Mesendoderm (in vitro differentiated cells): Measurements from ENCODE around the gene SLC35G6.

Source experiments
- DNase-seq: peaks from one replicate; pipeline ENCODE4 v3.0.0; 2013
- H2AK5ac ChIP-seq: 2 replicates; pipeline ENCODE4 v1.6.1; 2013; ENCODE audit warnings: low read length, inconsistent platforms
- H2BK120ac ChIP-seq: 2 replicates; pipeline ENCODE4 v1.6.1; 2013; ENCODE audit warnings: low read depth, mild to moderate bottlenecking, low read length, moderate library complexity, mixed read lengths
- H2BK15ac ChIP-seq: replicated peaks from 2 replicates; pipeline ENCODE4 v1.6.1; 2013; ENCODE audit warnings: low read depth, mild to moderate bottlenecking, moderate library complexity
- H2BK5ac ChIP-seq: 2 replicates; pipeline ENCODE4 v1.6.1; 2013; ENCODE audit warnings: low read length, inconsistent platforms
- H3K18ac ChIP-seq: 2 replicates; pipeline ENCODE4 v1.6.1; 2013; ENCODE audit warnings: mild to moderate bottlenecking, low read length, mixed read lengths
- H3K23ac ChIP-seq: one replicate; pipeline ENCODE4 v1.6.1; 2013; ENCODE audit warnings: low read length
- H3K27ac ChIP-seq: 2 replicates; pipeline ENCODE4 v1.5.1; 2013; ENCODE audit warnings: low read depth, mild to moderate bottlenecking, inconsistent platforms, low read length, moderate library complexity
- H3K27me3 ChIP-seq: 2 replicates; pipeline ENCODE4 v1.6.1; 2013; ENCODE audit warnings: low read length, control low read depth, mild to moderate bottlenecking, inconsistent platforms; ENCODE audit not compliant: insufficient read depth, poor library complexity
- H3K36me3 ChIP-seq: 2 replicates; pipeline ENCODE4 v1.6.1; 2013; ENCODE audit warnings: low read length, inconsistent platforms; ENCODE audit not compliant: control insufficient read depth, insufficient read depth
- H3K4ac ChIP-seq: one replicate; pipeline ENCODE4 v1.6.1; 2013; ENCODE audit warnings: low read depth, mild to moderate bottlenecking, low read length, moderate library complexity
- H3K4me1 ChIP-seq: 2 replicates; pipeline ENCODE4 v1.6.1; 2013; ENCODE audit warnings: low read depth, low read length, inconsistent platforms; ENCODE audit not compliant: control insufficient read depth
- H3K4me2 ChIP-seq: 2 replicates; pipeline ENCODE4 v1.6.1; 2013; ENCODE audit warnings: low read length
- H3K4me3 ChIP-seq: 2 replicates; pipeline ENCODE4 v1.5.1; 2013; ENCODE audit warnings: mild to moderate bottlenecking, low read length
- H3K56ac ChIP-seq: one replicate; pipeline ENCODE4 v1.6.1; 2013; ENCODE audit warnings: low read length
- H3K79me1 ChIP-seq: 2 replicates; pipeline ENCODE4 v1.6.1; 2013; ENCODE audit warnings: low read length, inconsistent platforms
- H3K79me2 ChIP-seq: 2 replicates; pipeline ENCODE4 v1.6.1; 2013; ENCODE audit warnings: mild to moderate bottlenecking, low read length; ENCODE audit not compliant: control insufficient read depth, insufficient read depth
- H3K9ac ChIP-seq: 2 replicates; pipeline ENCODE4 v1.6.1; 2013; ENCODE audit warnings: low read length, inconsistent platforms
- H4K5ac ChIP-seq: one replicate; pipeline ENCODE4 v1.6.1; 2013; ENCODE audit warnings: low read length
- H4K8ac ChIP-seq: one replicate; pipeline ENCODE4 v1.6.1; 2013; ENCODE audit warnings: low read depth, mild to moderate bottlenecking, control low read depth, low read length, moderate library complexity
- WGBS: extraction: QIAGEN DNeasy Blood & Tissue Kit; methylation state at CpG from one replicate; pipeline ENCODE4 v1.1.7; 2013; ENCODE audit warnings: low lambda C conversion rate, missing lambda C conversion rate; ENCODE audit not compliant: insufficient coverage; ENCODE audit errors: extremely low coverage; 5-methylcytosine and 5-hydroxymethylcytosine counted together

The SLC35G6 gene

DNA sequence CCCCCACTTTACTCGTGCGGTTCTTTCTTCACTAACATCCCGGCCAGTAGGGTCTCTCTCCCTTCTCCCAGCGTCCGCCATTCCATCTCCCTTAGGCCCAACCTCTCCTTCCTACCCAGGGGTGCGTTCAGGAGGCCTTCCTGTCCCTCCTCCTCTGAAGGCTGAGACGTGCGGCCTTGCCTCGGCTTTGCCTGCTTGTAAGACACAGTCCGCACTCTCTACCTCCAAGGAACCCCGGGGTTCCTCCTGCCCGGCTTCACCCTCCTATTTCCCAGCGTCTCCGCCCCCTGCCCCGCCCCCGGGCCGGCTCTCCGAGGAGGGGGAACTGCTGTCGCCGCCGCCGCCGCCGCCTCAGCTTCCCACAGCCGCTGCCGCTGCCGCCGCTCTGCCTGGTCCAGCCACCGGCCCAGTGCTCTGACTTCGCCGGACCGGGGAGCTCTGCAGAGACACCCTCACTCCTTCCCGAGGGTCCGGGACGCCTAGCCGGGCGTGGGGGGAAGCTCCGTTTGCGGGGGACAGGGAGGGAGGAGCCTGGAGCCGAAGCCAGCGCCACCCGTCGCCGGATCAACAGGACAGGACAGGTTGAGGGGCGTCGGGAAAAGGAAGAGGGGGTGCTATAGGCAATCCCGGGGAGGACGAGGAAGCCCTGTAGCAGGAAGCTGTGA, 43.2 kb upstream of the SLC35G6 start:
- no peak overlapping the region for H4K8ac ChIP-seq
- H3K36me3 ChIP-seq: no peaks in the 10 kb centered on the region
- H2AK5ac ChIP-seq: no peak overlapping the region
- H4K5ac ChIP-seq: no peak overlapping the region
- peaks cover 5% of the 10 kb centered on the region for H3K4me1 ChIP-seq
- H3K4ac ChIP-seq: no peak overlapping the region
- no peak overlapping the region for H3K18ac ChIP-seq
- H3K23ac ChIP-seq: peak overlapping the region; percentile 91
- WGBS: no CpG with 5 or more reads among the region's 48 CpGs
- peak overlapping the region; percentile 39 for H3K4me3 ChIP-seq
- H3K79me2 ChIP-seq: no peaks in the 10 kb centered on the region
- DNase-seq: peak; percentile 59
- no peak overlapping the region for H2BK15ac ChIP-seq
- no peaks in the 10 kb centered on the region for H3K79me1 ChIP-seq
- peaks cover 9% of the 10 kb centered on the region for H3K27me3 ChIP-seq
- peak overlapping the region; percentile 88 for H3K4me2 ChIP-seq
- peak overlapping the region; percentile 90 for H3K56ac ChIP-seq
- peak overlapping the region; percentile 81 for H3K9ac ChIP-seq
- H3K27ac ChIP-seq: no peak overlapping the region
- H2BK5ac ChIP-seq: no peak overlapping the region
- H2BK120ac ChIP-seq: no peak overlapping the region

DNA sequence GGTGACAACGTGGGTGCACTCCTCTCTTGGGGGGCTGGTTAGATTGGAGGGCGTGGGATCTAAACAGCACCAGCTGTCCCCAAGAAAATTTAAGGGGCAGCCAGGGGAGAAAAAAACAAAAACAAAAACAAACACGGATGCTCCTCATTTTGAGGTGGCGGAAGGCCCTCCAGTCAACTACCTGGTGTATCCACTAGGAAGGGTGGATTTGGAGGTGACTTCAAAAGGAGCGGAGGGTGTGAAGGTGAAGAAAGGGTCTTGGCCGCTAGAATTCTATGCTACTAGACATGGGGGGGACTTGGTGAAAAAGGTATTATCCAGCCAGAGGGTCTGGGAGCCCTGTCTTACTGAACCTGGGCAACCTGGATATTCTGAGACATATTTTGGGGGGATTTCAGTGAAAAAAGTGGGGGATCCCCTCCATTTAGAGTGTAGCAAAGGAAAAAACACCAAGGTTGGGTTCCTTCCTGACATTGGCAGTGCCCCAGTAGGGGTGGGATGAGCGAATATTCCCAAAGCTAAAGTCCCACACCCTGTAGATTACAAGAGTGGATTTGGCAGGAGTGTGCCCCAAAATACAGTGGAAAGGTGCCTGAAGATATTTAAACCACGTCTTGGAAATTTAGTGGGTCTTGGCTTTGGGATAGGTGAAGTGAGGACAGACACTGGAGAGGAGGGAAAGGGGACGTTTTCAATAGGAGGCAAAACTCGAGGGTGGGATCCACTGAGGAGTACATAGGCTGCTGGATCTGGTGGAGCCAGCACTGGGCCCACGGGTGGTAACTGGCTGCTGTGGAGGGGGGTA, 42.4 kb upstream of the SLC35G6 start:
- peak overlapping the region; percentile 91 for H3K23ac ChIP-seq
- H2BK120ac ChIP-seq: no peak overlapping the region
- no peak overlapping the region for H3K27ac ChIP-seq
- H4K8ac ChIP-seq: no peak overlapping the region
- WGBS: no CpG with 5 or more reads among the region's 11 CpGs
- DNase-seq: no peak
- peak overlapping the region; percentile 90 for H3K56ac ChIP-seq
- peak overlapping the region; percentile 37 for H3K4me3 ChIP-seq
- H3K18ac ChIP-seq: no peak overlapping the region
- H3K36me3 ChIP-seq: no peaks in the 10 kb centered on the region
- H3K4ac ChIP-seq: no peak overlapping the region
- peaks cover 9% of the 10 kb centered on the region for H3K27me3 ChIP-seq
- no peaks in the 10 kb centered on the region for H3K79me2 ChIP-seq
- peak overlapping the region; percentile 81 for H3K9ac ChIP-seq
- peak overlapping the region; percentile 73 for H3K4me2 ChIP-seq
- no peak overlapping the region for H2AK5ac ChIP-seq
- H3K4me1 ChIP-seq: peaks cover 5% of the 10 kb centered on the region
- no peak overlapping the region for H4K5ac ChIP-seq
- no peaks in the 10 kb centered on the region for H3K79me1 ChIP-seq
- no peak overlapping the region for H2BK15ac ChIP-seq
- no peak overlapping the region for H2BK5ac ChIP-seq

DNA sequence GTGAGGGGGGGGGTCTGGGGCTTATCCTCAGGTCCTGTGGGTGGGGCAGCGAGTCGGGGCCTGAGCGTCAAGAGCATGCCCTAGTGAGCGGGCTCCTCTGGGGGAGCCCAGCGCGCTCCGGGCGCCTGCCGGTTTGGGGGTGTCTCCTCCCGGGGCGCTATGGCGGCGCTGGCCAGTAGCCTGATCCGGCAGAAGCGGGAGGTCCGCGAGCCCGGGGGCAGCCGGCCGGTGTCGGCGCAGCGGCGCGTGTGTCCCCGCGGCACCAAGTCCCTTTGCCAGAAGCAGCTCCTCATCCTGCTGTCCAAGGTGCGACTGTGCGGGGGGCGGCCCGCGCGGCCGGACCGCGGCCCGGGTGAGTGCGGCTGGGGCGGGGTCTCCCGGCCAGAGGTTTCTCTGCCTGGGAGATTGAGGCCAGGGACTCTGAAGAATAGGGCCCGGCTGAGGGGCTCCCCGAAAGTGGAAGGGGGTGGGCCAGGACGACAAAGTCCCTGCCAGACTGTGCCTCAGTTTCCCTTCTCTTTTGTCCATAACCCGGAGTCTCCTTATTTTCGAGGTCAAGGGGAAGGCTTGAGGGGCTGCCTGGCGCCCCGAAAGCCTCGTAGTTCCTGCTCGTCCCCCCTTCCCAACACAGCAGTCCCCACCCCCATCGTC, 41.7 kb upstream of the SLC35G6 start, which contains the start of gene FGF11:
Gene FGF11 (plus strand): TSS at position 51 of the 651 bp plus-strand sequence. CDS start 109 bp downstream, at position 160.
- peak within 1 kb of the TSS; percentile 98 for H3K56ac ChIP-seq
- peaks cover 9% of the 10 kb centered on the region for H3K27me3 ChIP-seq
- no peak within 1 kb of the TSS for H2BK120ac ChIP-seq
- no peak within 1 kb of the TSS for H4K5ac ChIP-seq
- H3K4me2 ChIP-seq: peak within 1 kb of the TSS; percentile 88
- no peak within 1 kb of the TSS for H2AK5ac ChIP-seq
- H2BK15ac ChIP-seq: no peak within 1 kb of the TSS
- H2BK5ac ChIP-seq: peak within 1 kb of the TSS; percentile 60
- H3K9ac ChIP-seq: peak within 1 kb of the TSS; percentile 96
- no peaks in the 10 kb centered on the region for H3K79me1 ChIP-seq
- H3K18ac ChIP-seq: peak within 1 kb of the TSS; percentile 82
- H3K79me2 ChIP-seq: no peaks in the 10 kb centered on the region
- peak within 1 kb of the TSS; percentile 87 for H3K4me3 ChIP-seq
- peaks cover 5% of the 10 kb centered on the region for H3K4me1 ChIP-seq
- DNase-seq: no peak
- H3K36me3 ChIP-seq: no peaks in the 10 kb centered on the region
- no CpG with 5 or more reads among the region's 50 CpGs for WGBS
- no peak within 1 kb of the TSS for H3K27ac ChIP-seq
- peak within 1 kb of the TSS; percentile 68 for H4K8ac ChIP-seq
- H3K4ac ChIP-seq: no peak within 1 kb of the TSS
- peak within 1 kb of the TSS; percentile 91 for H3K23ac ChIP-seq

DNA sequence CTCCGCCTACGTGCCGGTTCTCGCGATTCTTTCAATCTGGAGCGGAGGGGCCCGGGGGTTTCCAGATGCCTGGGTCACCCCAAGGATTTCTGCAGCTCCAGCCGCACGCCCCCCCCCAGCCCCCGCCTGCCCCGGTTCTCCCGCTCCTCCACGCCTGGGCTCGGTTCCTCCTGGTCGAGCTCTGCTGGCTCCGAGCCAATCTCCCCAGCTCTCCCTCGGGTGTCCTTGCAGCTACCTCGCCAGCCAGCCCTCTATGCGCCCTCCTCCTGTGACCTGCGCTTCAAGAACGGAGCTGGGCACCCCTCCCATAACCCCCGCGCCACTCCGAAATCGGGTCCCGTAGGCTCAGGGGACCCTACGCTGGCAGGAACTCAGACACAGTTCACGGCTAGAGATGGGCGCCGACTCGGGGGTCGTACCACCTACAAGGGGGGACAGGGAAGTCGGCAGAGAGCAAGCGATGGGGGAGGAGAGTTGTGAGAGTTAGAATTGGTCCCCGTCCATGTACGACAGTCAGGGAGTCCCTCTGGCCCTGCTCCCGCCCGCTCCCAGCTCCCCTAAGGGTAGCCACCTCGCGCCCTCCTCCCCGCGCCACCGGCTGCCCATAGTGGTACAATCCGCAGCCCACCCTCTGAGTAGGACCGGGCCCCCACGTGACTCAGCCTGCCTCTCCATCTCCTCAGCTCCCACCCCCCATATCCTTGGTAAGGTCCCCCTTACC, 41.0 kb upstream of the SLC35G6 start:
- Histone ChIP-seq H3K56ac (peak overlapping the region; percentile 98), H2BK120ac (no peak overlapping the region), H3K4me2 (peak overlapping the region; percentile 88), H3K23ac (no peak overlapping the region), H3K18ac (peak overlapping the region; percentile 82), H2AK5ac (no peak overlapping the region), H4K5ac (no peak overlapping the region), H3K79me2 (no peaks in the 10 kb centered on the region), H2BK5ac (peak overlapping the region; percentile 60), H3K36me3 (no peaks in the 10 kb centered on the region), H3K79me1 (no peaks in the 10 kb centered on the region), H4K8ac (peak overlapping the region; percentile 68), H3K27me3 (peaks cover 9% of the 10 kb centered on the region), H3K4ac (no peak overlapping the region), H3K4me3 (peak overlapping the region; percentile 87), H3K9ac (peak overlapping the region; percentile 96), H3K4me1 (peaks cover 5% of the 10 kb centered on the region), H3K27ac (no peak overlapping the region), H2BK15ac (no peak overlapping the region)
- DNase-seq: peak; percentile 60
- no CpG with 5 or more reads among the region's 46 CpGs for WGBS

DNA sequence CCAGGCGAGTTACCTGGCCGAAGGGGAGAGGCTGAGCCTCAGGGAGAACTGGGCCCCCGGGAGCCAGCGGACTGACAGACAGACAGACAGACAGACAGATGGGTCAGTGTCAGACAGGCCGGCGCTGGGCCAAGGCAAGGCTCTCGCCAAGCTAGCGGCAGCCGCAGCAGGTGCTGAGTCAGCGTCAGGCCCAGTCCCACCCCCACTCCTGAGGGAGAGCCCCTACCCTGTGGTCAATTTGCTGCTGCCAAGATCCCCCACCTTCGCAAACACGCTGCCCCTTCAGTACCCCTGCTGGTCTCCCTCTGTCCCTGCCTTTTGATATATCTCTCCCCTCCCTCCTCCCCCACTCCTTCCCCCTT, 40.4 kb upstream of the SLC35G6 start:
- Histone ChIP-seq H3K56ac (peak overlapping the region; percentile 98), H3K9ac (peak overlapping the region; percentile 96), H2AK5ac (no peak overlapping the region), H3K27ac (no peak overlapping the region), H3K4me3 (no peak overlapping the region), H3K79me2 (no peaks in the 10 kb centered on the region), H4K8ac (no peak overlapping the region), H3K4me2 (peak overlapping the region; percentile 88), H2BK120ac (no peak overlapping the region), H2BK15ac (no peak overlapping the region), H3K79me1 (no peaks in the 10 kb centered on the region), H3K23ac (no peak overlapping the region), H4K5ac (no peak overlapping the region), H3K18ac (no peak overlapping the region), H3K4ac (no peak overlapping the region), H3K27me3 (peaks cover 9% of the 10 kb centered on the region), H3K36me3 (no peaks in the 10 kb centered on the region), H2BK5ac (no peak overlapping the region), H3K4me1 (peaks cover 5% of the 10 kb centered on the region)
- peak; percentile 71 for DNase-seq
- WGBS: no CpG with 5 or more reads among the region's 12 CpGs
